ENCODE data around the gene MCTP1.

Gene MCTP1

GRCh38 chr5:95072281-95072680 lies 212.6 kb downstream of the MCTP1 start:
- H3K27ac ChIP-seq (ENCODE audit: low read length), result no peak overlapping the region
- no peaks in the 10 kb centered on the region for H3K36me3 ChIP-seq (replicated peaks; ENCODE audit: low read depth, low read length)
- H4K20me1 ChIP-seq (ENCODE audit: insufficient read depth, low read length), result no peaks in the 10 kb centered on the region
- peaks cover 23% of the 10 kb centered on the region for H3K4me1 ChIP-seq (ENCODE audit: low read length)
- H3K9me3 ChIP-seq (ENCODE audit: insufficient read depth, low read length), result no peaks in the 10 kb centered on the region
- H3K4me3 ChIP-seq (ENCODE audit: low read length), result no peak overlapping the region
- no peaks in the 10 kb centered on the region for H3K27me3 ChIP-seq (ENCODE audit: low read depth, low read length)
- no peak overlapping the region for H3K9ac ChIP-seq (ENCODE audit: low read length)
- H2AFZ ChIP-seq (ENCODE audit: low read depth, low read length), result no peak overlapping the region
- H3K4me2 ChIP-seq (ENCODE audit: low read length), result no peak overlapping the region
- no peaks in the 10 kb centered on the region for H3K79me2 ChIP-seq (ENCODE audit: low read length)
- no peak for TF ChIP-seq EZH2phosphoT487 (IDR thresholded peaks at IDR 0.05; ENCODE audit: low read depth)
- no peak for TF ChIP-seq CTCF (IDR thresholded peaks at IDR 0.05; ENCODE audit: low read depth, low read length)

- Histone ChIP-seq H3K4me1 (ENCODE audit: low read length) (peaks cover 23% of the 10 kb centered on the region), H3K27me3 (ENCODE audit: low read depth, low read length) (no peaks in the 10 kb centered on the region), H2AFZ (ENCODE audit: low read depth, low read length) (no peak overlapping the region), H3K27ac (ENCODE audit: low read length) (no peak overlapping the region), H3K79me2 (ENCODE audit: low read length) (no peaks in the 10 kb centered on the region), H3K4me2 (ENCODE audit: low read length) (0 out of 2 replicates have a peak overlapping the region, but pooled peaks have one; percentile 20), H4K20me1 (ENCODE audit: insufficient read depth, low read length) (no peaks in the 10 kb centered on the region), H3K9me3 (ENCODE audit: insufficient read depth, low read length) (no peaks in the 10 kb centered on the region), H3K36me3 (replicated peaks; ENCODE audit: low read depth, low read length) (no peaks in the 10 kb centered on the region), H3K9ac (ENCODE audit: low read length) (no peak overlapping the region), H3K4me3 (ENCODE audit: low read length) (no peak overlapping the region)
- no peak for TF ChIP-seq CTCF (IDR thresholded peaks at IDR 0.05; ENCODE audit: low read depth, low read length)
- TF ChIP-seq EZH2phosphoT487 (IDR thresholded peaks at IDR 0.05; ENCODE audit: low read depth), result no peak
Observed at GRCh38 chr5:95070866-95071265, 214.0 kb downstream of the MCTP1 start.

- H3K36me3 ChIP-seq (replicated peaks; ENCODE audit: low read depth, low read length), result no peaks in the 10 kb centered on the region
- no peaks in the 10 kb centered on the region for H3K9me3 ChIP-seq (ENCODE audit: insufficient read depth, low read length)
- no peaks in the 10 kb centered on the region for H3K27me3 ChIP-seq (ENCODE audit: low read depth, low read length)
- H4K20me1 ChIP-seq (ENCODE audit: insufficient read depth, low read length), result no peaks in the 10 kb centered on the region
- TF ChIP-seq EZH2phosphoT487 (IDR thresholded peaks at IDR 0.05; ENCODE audit: low read depth), result no peak
- no peak for TF ChIP-seq CTCF (IDR thresholded peaks at IDR 0.05; ENCODE audit: low read depth, low read length)
- no peak overlapping the region for H2AFZ ChIP-seq (ENCODE audit: low read depth, low read length)
- H3K27ac ChIP-seq (ENCODE audit: low read length), result no peak overlapping the region
- peaks cover 23% of the 10 kb centered on the region for H3K4me1 ChIP-seq (ENCODE audit: low read length)
- H3K4me2 ChIP-seq (ENCODE audit: low read length), result no peak overlapping the region
- H3K9ac ChIP-seq (ENCODE audit: low read length), result no peak overlapping the region
- no peaks in the 10 kb centered on the region for H3K79me2 ChIP-seq (ENCODE audit: low read length)
- H3K4me3 ChIP-seq (ENCODE audit: low read length), result no peak overlapping the region
Observed at GRCh38 chr5:95070453-95070852, 214.4 kb downstream of the MCTP1 start.

- no peaks in the 10 kb centered on the region for H3K79me2 ChIP-seq (ENCODE audit: low read length)
Observed at GRCh38 chr5:95069948-95070347, 214.9 kb downstream of the MCTP1 start.

More at GRCh38 chr5:95069948-95070347, 214.9 kb downstream of the MCTP1 start:
- Histone ChIP-seq H3K4me1 (ENCODE audit: low read length) (peaks cover 19% of the 10 kb centered on the region), H3K27me3 (ENCODE audit: low read depth, low read length) (no peaks in the 10 kb centered on the region), H4K20me1 (ENCODE audit: insufficient read depth, low read length) (no peaks in the 10 kb centered on the region), H2AFZ (ENCODE audit: low read depth, low read length) (no peak overlapping the region), H3K36me3 (replicated peaks; ENCODE audit: low read depth, low read length) (no peaks in the 10 kb centered on the region), H3K27ac (ENCODE audit: low read length) (no peak overlapping the region), H3K9ac (ENCODE audit: low read length) (no peak overlapping the region), H3K9me3 (ENCODE audit: insufficient read depth, low read length) (no peaks in the 10 kb centered on the region), H3K4me2 (ENCODE audit: low read length) (no peak overlapping the region), H3K4me3 (ENCODE audit: low read length) (no peak overlapping the region)
- TF ChIP-seq EZH2phosphoT487 (IDR thresholded peaks at IDR 0.05; ENCODE audit: low read depth) (no peak), CTCF (IDR thresholded peaks at IDR 0.05; ENCODE audit: low read depth, low read length) (no peak)

Data from OCI-LY3 (cell line).